GM23338 (cell line): ENCODE data around the gene ABCC3. TPM values are rescaled to one million over a fixed set of nuclear protein-coding genes. Genes with fewer than 3 reads are reported as not detected.

Source experiments
- ATAC-seq: fragments of 200-7000 bp; cut with Tn5 transposase; 3 replicates; pipeline ENCODE4 v1.9.1; 2020
- DNase-seq: peaks from one replicate; pipeline ENCODE4 v3.0.0-alpha.2; 2015; ENCODE audit warnings: low spot score
- H2AFZ ChIP-seq: fragments of 200-600 bp; sonication (generic); 2 replicates; pipeline ENCODE4 v1.8.0; 2016; ENCODE audit warnings: antibody characterized with exemption, mild to moderate bottlenecking, moderate library complexity
- H3F3A ChIP-seq: fragments of 200-600 bp; sonication (generic); replicated peaks from 2 replicates; pipeline ENCODE4 v1.8.0; 2017; ENCODE audit warnings: antibody characterized with exemption, mixed run types, low read depth
- H3K27ac ChIP-seq: fragments of 200-600 bp; sonication (generic); 2 replicates; pipeline ENCODE4 v1.6.1; 2016; ENCODE audit warnings: low read depth
- H3K27me3 ChIP-seq: fragments of 200-600 bp; sonication (generic); 2 replicates; pipeline ENCODE4 v1.8.0; 2016; ENCODE audit warnings: mild to moderate bottlenecking, mixed run types, moderate library complexity; ENCODE audit not compliant: insufficient read depth
- H3K36me3 ChIP-seq: fragments of 200-600 bp; sonication (generic); 2 replicates; pipeline ENCODE4 v1.8.0; 2016; ENCODE audit warnings: mild to moderate bottlenecking; ENCODE audit not compliant: insufficient read depth
- H3K4me1 ChIP-seq: fragments of 200-600 bp; sonication (generic); 2 replicates; pipeline ENCODE4 v1.8.0; 2016; ENCODE audit warnings: mild to moderate bottlenecking, moderate library complexity; ENCODE audit not compliant: insufficient read depth
- H3K4me2 ChIP-seq: fragments of 200-600 bp; sonication (generic); 2 replicates; pipeline ENCODE4 v1.7.1; 2017; ENCODE audit warnings: mixed run types
- H3K4me3 ChIP-seq: fragments of 200-600 bp; sonication (generic); 2 replicates; pipeline ENCODE4 v1.6.1; 2016; ENCODE audit warnings: mixed run types
- H3K79me2 ChIP-seq: fragments of 200-600 bp; sonication (generic); replicated peaks from 2 replicates; pipeline ENCODE4 v1.8.0; 2017; ENCODE audit warnings: mild to moderate bottlenecking; ENCODE audit not compliant: insufficient read depth
- H3K9me2 ChIP-seq: fragments of 200-600 bp; sonication (generic); 2 replicates; pipeline ENCODE4 v1.8.0; 2017; ENCODE audit not compliant: insufficient read depth
- H4K20me1 ChIP-seq: fragments of 200-600 bp; sonication (generic); replicated peaks from 2 replicates; pipeline ENCODE4 v1.8.0; 2017; ENCODE audit warnings: mild to moderate bottlenecking; ENCODE audit not compliant: insufficient read depth
- H3K27ac Mint-ChIP-seq: 2 replicates; pipeline ENCODE4 v1.8.0; 2020; ENCODE audit warnings: inconsistent platforms, mild to moderate bottlenecking, moderate library complexity, mixed read lengths
- H3K27me3 Mint-ChIP-seq: 3 replicates; pipeline ENCODE4 v1.8.0; 2022; ENCODE audit warnings: low read depth, mild to moderate bottlenecking, moderate library complexity, mixed read lengths, inconsistent platforms; ENCODE audit not compliant: insufficient read depth, poor library complexity
- H3K36me3 Mint-ChIP-seq: 3 replicates; pipeline ENCODE4 v1.8.0; 2021; ENCODE audit warnings: low read depth, mild to moderate bottlenecking, inconsistent platforms, moderate library complexity, mixed read lengths
- H3K4me1 Mint-ChIP-seq: 3 replicates; pipeline ENCODE4 v1.8.0; 2020; ENCODE audit warnings: mild to moderate bottlenecking, inconsistent platforms, mixed read lengths
- H3K4me3 Mint-ChIP-seq: 3 replicates; pipeline ENCODE4 v1.8.0; 2021; ENCODE audit warnings: moderate library complexity, mild to moderate bottlenecking, inconsistent platforms, mixed read lengths
- H3K9me3 Mint-ChIP-seq: 3 replicates; pipeline ENCODE4 v1.8.0; 2020; ENCODE audit warnings: moderate library complexity, mild to moderate bottlenecking, inconsistent platforms, mixed read lengths
- CREB1 ChIP-seq: fragments of 250-450 bp; sonication (Bioruptor Pico); IDR thresholded peaks from 2 replicates; pipeline ENCODE4 v1.5.0; 2020; ENCODE audit warnings: low read depth, mild to moderate bottlenecking, moderate library complexity
- EZH2 ChIP-seq: fragments of 200-600 bp; sonication (generic); IDR thresholded peaks from one replicate; pipeline ENCODE4 v1.8.0; 2017; ENCODE audit warnings: antibody characterized with exemption, mild to moderate bottlenecking, low read depth; ENCODE audit not compliant: unreplicated experiment
- EZH2phosphoT487 ChIP-seq: fragments of 200-600 bp; sonication (generic); IDR thresholded peaks from one replicate; pipeline ENCODE4 v1.8.1; 2018; ENCODE audit warnings: antibody characterized with exemption; ENCODE audit not compliant: unreplicated experiment
- JUNB ChIP-seq: IDR thresholded peaks from one replicate; pipeline ENCODE4 v1.6.1; 2016; ENCODE audit warnings: antibody characterized with exemption; ENCODE audit not compliant: unreplicated experiment
- NANOG ChIP-seq: IDR thresholded peaks from 2 replicates; pipeline ENCODE4 v1.6.1; 2016; ENCODE audit warnings: antibody characterized with exemption, borderline replicate concordance
- POLR2AphosphoS5 ChIP-seq: IDR thresholded peaks from 2 replicates; pipeline ENCODE4 v1.6.1; 2016; ENCODE audit warnings: antibody characterized with exemption, low read depth
- STAT1 ChIP-seq: IDR thresholded peaks from one replicate; pipeline ENCODE4 v1.6.1; 2016; ENCODE audit warnings: antibody characterized with exemption; ENCODE audit not compliant: unreplicated experiment
- ZNF114 ChIP-seq: fragments of 250-450 bp; sonication (Bioruptor Pico); IDR thresholded peaks from 2 replicates; pipeline ENCODE4 v1.5.0; 2020; ENCODE audit warnings: mild to moderate bottlenecking, moderate library complexity
- polyA plus RNA-seq: library from polyadenylated mRNA; unstranded; fragments of >200 nt; fragmentation: Nextera tagmentation; extraction: Ambion mirVana; gene quantifications from 2 replicates; pipeline ENCODE4 v1.2.1, GENCODE V29; 2016
- total RNA-seq: library from RNA; depleted of rRNA; stranded (reverse); fragments of >200 nt; shearing (Covaris generic); gene quantifications from 2 replicates; pipeline ENCODE4 v1.2.3, GENCODE V29; 2014
- TF ChIP-seq, protein P1 (sequence below): IDR thresholded peaks from one replicate; pipeline ENCODE4 v1.6.1; 2018; ENCODE audit warnings: antibody characterized with exemption; ENCODE audit not compliant: unreplicated experiment
- TF ChIP-seq, protein P2 (sequence below): fragments of 250-450 bp; sonication (Bioruptor Pico); IDR thresholded peaks from 2 replicates; pipeline ENCODE4 v1.5.0; 2020; ENCODE audit warnings: mild to moderate bottlenecking, moderate library complexity
- TF ChIP-seq, protein P3 (sequence below): IDR thresholded peaks from 2 replicates; pipeline ENCODE4 v1.6.1; 2016; ENCODE audit warnings: antibody characterized with exemption

The ABCC3 gene
- total and polyA plus RNA-seq, 2 experiments from 2014 or later, result not detected

DNA sequence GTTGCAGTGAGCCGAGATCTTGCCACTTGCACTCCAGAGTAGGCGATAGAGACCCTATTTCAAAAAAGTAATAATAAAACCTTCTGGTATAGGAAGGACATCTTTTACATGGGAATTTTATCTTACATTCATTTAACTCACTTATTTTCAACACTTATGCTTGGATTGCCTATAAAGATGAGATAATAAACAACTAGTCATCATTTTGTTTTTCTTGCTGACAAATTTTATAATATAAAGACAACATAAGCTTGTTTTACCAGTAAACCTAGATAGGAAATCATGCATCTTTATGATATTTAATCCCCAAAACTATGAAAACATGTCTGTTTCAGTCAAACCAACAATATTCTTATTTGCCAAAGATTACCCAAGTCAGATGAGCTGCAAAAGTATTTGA is 17.0 kb downstream of the ABCC3 start:
- ATAC-seq (no peak), DNase-seq (no peak)
- Mint-ChIP-seq H3K36me3 (no peaks in the 10 kb centered on the region; the same call in 2 of the 3 replicates), H3K4me1 (no peaks in the 10 kb centered on the region), H3K27me3 (no peaks in the 10 kb centered on the region), H3K27ac (no peak overlapping the region), H3K9me3 (no peaks in the 10 kb centered on the region; the same call in 1 of the 3 replicates), H3K4me3 (no peak overlapping the region)
- H2AFZ ChIP-seq, result no peak overlapping the region
- H3K9me2 ChIP-seq, result no peaks in the 10 kb centered on the region
- no peaks in the 10 kb centered on the region for H3K4me1 ChIP-seq
- H3K27ac ChIP-seq, result no peak overlapping the region
- H3K27me3 ChIP-seq, result no peaks in the 10 kb centered on the region
- H3K4me2 ChIP-seq, result no peak overlapping the region
- H3F3A ChIP-seq, result no peaks in the 10 kb centered on the region
- no peak overlapping the region for H3K4me3 ChIP-seq
- H3K79me2 ChIP-seq, result no peaks in the 10 kb centered on the region
- H4K20me1 ChIP-seq, result no peaks in the 10 kb centered on the region
- H3K36me3 ChIP-seq, result no peaks in the 10 kb centered on the region
- TF ChIP-seq EZH2 (no peak), ZNF114 (CRISPR knock-in tag) (no peak), CREB1 (CRISPR knock-in tag) (no peak), STAT1 (no peak), EZH2phosphoT487 (no peak), NANOG (no peak), JUNB (no peak), POLR2AphosphoS5 (no peak)
- TF ChIP-seq, protein P1, sequence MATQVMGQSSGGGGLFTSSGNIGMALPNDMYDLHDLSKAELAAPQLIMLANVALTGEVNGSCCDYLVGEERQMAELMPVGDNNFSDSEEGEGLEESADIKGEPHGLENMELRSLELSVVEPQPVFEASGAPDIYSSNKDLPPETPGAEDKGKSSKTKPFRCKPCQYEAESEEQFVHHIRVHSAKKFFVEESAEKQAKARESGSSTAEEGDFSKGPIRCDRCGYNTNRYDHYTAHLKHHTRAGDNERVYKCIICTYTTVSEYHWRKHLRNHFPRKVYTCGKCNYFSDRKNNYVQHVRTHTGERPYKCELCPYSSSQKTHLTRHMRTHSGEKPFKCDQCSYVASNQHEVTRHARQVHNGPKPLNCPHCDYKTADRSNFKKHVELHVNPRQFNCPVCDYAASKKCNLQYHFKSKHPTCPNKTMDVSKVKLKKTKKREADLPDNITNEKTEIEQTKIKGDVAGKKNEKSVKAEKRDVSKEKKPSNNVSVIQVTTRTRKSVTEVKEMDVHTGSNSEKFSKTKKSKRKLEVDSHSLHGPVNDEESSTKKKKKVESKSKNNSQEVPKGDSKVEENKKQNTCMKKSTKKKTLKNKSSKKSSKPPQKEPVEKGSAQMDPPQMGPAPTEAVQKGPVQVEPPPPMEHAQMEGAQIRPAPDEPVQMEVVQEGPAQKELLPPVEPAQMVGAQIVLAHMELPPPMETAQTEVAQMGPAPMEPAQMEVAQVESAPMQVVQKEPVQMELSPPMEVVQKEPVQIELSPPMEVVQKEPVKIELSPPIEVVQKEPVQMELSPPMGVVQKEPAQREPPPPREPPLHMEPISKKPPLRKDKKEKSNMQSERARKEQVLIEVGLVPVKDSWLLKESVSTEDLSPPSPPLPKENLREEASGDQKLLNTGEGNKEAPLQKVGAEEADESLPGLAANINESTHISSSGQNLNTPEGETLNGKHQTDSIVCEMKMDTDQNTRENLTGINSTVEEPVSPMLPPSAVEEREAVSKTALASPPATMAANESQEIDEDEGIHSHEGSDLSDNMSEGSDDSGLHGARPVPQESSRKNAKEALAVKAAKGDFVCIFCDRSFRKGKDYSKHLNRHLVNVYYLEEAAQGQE, result no peak
- TF ChIP-seq, protein P2, sequence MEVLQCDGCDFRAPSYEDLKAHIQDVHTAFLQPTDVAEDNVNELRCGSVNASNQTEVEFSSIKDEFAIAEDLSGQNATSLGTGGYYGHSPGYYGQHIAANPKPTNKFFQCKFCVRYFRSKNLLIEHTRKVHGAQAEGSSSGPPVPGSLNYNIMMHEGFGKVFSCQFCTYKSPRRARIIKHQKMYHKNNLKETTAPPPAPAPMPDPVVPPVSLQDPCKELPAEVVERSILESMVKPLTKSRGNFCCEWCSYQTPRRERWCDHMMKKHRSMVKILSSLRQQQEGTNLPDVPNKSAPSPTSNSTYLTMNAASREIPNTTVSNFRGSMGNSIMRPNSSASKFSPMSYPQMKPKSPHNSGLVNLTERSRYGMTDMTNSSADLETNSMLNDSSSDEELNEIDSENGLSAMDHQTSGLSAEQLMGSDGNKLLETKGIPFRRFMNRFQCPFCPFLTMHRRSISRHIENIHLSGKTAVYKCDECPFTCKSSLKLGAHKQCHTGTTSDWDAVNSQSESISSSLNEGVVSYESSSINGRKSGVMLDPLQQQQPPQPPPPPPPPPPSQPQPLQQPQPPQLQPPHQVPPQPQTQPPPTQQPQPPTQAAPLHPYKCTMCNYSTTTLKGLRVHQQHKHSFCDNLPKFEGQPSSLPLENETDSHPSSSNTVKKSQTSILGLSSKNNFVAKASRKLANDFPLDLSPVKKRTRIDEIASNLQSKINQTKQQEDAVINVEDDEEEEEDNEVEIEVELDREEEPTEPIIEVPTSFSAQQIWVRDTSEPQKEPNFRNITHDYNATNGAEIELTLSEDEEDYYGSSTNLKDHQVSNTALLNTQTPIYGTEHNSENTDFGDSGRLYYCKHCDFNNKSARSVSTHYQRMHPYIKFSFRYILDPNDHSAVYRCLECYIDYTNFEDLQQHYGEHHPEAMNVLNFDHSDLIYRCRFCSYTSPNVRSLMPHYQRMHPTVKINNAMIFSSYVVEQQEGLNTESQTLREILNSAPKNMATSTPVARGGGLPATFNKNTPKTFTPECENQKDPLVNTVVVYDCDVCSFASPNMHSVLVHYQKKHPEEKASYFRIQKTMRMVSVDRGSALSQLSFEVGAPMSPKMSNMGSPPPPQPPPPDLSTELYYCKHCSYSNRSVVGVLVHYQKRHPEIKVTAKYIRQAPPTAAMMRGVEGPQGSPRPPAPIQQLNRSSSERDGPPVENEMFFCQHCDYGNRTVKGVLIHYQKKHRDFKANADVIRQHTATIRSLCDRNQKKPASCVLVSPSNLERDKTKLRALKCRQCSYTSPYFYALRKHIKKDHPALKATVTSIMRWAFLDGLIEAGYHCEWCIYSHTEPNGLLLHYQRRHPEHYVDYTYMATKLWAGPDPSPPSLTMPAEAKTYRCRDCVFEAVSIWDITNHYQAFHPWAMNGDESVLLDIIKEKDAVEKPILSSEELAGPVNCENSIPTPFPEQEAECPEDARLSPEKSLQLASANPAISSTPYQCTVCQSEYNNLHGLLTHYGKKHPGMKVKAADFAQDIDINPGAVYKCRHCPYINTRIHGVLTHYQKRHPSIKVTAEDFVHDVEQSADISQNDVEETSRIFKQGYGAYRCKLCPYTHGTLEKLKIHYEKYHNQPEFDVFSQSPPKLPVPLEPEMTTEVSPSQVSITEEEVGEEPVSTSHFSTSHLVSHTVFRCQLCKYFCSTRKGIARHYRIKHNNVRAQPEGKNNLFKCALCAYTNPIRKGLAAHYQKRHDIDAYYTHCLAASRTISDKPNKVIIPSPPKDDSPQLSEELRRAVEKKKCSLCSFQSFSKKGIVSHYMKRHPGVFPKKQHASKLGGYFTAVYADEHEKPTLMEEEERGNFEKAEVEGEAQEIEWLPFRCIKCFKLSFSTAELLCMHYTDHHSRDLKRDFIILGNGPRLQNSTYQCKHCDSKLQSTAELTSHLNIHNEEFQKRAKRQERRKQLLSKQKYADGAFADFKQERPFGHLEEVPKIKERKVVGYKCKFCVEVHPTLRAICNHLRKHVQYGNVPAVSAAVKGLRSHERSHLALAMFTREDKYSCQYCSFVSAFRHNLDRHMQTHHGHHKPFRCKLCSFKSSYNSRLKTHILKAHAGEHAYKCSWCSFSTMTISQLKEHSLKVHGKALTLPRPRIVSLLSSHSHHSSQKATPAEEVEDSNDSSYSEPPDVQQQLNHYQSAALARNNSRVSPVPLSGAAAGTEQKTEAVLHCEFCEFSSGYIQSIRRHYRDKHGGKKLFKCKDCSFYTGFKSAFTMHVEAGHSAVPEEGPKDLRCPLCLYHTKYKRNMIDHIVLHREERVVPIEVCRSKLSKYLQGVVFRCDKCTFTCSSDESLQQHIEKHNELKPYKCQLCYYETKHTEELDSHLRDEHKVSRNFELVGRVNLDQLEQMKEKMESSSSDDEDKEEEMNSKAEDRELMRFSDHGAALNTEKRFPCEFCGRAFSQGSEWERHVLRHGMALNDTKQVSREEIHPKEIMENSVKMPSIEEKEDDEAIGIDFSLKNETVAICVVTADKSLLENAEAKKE (CRISPR knock-in tag), result no peak
- TF ChIP-seq, protein P3, sequence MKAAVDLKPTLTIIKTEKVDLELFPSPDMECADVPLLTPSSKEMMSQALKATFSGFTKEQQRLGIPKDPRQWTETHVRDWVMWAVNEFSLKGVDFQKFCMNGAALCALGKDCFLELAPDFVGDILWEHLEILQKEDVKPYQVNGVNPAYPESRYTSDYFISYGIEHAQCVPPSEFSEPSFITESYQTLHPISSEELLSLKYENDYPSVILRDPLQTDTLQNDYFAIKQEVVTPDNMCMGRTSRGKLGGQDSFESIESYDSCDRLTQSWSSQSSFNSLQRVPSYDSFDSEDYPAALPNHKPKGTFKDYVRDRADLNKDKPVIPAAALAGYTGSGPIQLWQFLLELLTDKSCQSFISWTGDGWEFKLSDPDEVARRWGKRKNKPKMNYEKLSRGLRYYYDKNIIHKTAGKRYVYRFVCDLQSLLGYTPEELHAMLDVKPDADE, result no peak
